ENCODE measurements around the gene KANSL1.

KANSL1 gene

GRCh38 chr17:46176975-46177374, 16.3 kb downstream of the KANSL1 start:
- no peak for TF ChIP-seq CTCF (conservative IDR thresholded peaks at IDR 0.05; ENCODE audit: low read depth)
- DNase-seq (ENCODE audit: low spot score), result no peak
- ChIA-PET CTCF (interaction anchor here (0.7 kb wide), 2 partner anchors 13 to 541 kb away, joined by 3 read pairs; no protein-coding TSS in a partner anchor), POLR2A (ENCODE audit: low non-redundant PET) (no interaction called here)
- no peak overlapping the region for H3K27ac ChIP-seq

- TF ChIP-seq CTCF (conservative IDR thresholded peaks at IDR 0.05; ENCODE audit: low read depth), result no peak
- CTCF ChIA-PET, result interaction anchor here (0.9 to 1.5 kb wide), 2 partner anchors 17 to 24 kb away, joined by 3 read pairs; partner anchors contain the start of gene KANSL1
- POLR2A ChIA-PET (ENCODE audit: low non-redundant PET), result interaction anchor here (0.6 kb wide), 1 partner anchor 12 kb away, joined by 3 read pairs; no protein-coding TSS in a partner anchor
- H3K27ac ChIP-seq, result no peak overlapping the region
- no peak for DNase-seq (ENCODE audit: low spot score)
These were observed 17.3 kb downstream of the KANSL1 start for GRCh38 chr17:46175891-46176290.

DNA sequence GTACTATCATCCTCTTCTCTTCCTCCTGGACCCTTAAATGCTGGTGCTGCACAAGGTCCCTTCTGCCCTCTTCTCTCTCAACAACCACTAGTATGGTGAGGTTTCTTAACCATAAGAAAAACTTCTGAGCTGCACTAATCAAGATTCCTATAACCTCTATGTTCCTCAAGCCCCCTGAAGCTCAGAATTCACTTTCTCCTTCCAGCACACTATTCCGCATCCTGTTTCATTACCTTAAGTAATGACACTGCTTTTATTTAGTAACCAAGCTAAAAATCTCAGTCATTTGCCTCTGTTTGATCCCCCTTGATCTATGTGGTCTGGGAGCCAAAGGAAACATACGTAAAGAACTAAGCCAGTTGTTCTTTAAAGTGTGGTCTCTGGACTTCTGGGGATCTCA, 20.1 kb downstream of the KANSL1 start:
- H3K27ac ChIP-seq, result no peak overlapping the region
- no peak for TF ChIP-seq CTCF (conservative IDR thresholded peaks at IDR 0.05; ENCODE audit: low read depth)
- POLR2A ChIA-PET (ENCODE audit: low non-redundant PET), result no interaction called here
- no peak for DNase-seq (ENCODE audit: low spot score)
- CTCF ChIA-PET, result interaction anchor here (1.2 kb wide), 1 partner anchor 20 kb away, joined by 5 read pairs; the partner anchor contains the start of gene KANSL1

DNA sequence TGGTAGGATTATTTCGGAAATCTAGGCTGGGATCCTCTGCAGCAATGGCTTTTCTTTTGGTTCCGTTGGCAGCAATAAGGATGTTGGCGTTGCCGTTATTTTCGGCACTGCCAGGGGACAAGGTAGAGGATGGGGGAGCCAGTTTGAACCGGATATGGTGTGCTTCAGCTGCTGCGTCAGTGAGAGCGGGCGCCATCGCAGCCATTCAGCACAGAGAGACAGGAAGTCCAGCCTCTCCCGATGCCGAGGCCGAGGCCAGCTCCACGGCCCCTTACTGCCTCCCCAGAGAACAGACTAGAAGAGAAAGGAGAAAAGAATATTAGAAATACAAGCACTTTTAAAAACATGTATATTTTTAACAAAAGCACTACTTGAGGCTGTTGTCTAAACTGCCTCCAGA, 21.3 kb downstream of the KANSL1 start:
- POLR2A ChIA-PET (ENCODE audit: low non-redundant PET), result no interaction called here
- CTCF ChIA-PET, result interaction anchor here (1.2 kb wide), 1 partner anchor 21 kb away, joined by 5 read pairs; the partner anchor contains the start of gene KANSL1
- DNase-seq (ENCODE audit: low spot score), result no peak

GRCh38 chr17:46170639-46171429, 22.4 kb downstream of the KANSL1 start:
- H3K27ac ChIP-seq, result no peak overlapping the region
- no peak for TF ChIP-seq CTCF (conservative IDR thresholded peaks at IDR 0.05; ENCODE audit: low read depth)
- CTCF ChIA-PET, result interaction anchor here (0.6 kb wide), 1 partner anchor 8 kb away, joined by 3 read pairs; no protein-coding TSS in a partner anchor
- POLR2A ChIA-PET (ENCODE audit: low non-redundant PET), result no interaction called here
- DNase-seq (ENCODE audit: low spot score), result no peak

More for the DNA sequence above, 21.3 kb downstream of the KANSL1 start:
- TF ChIP-seq CTCF (conservative IDR thresholded peaks at IDR 0.05; ENCODE audit: low read depth), result no peak
- no peak overlapping the region for H3K27ac ChIP-seq

- no peak overlapping the region for H3K27ac ChIP-seq
- POLR2A ChIA-PET (ENCODE audit: low non-redundant PET), result no interaction called here
These were observed 23.2 kb downstream of the KANSL1 start for GRCh38 chr17:46169913-46170638.

More at GRCh38 chr17:46169913-46170638, 23.2 kb downstream of the KANSL1 start:
- DNase-seq (ENCODE audit: low spot score), result no peak
- CTCF ChIA-PET, result no interaction called here
- TF ChIP-seq CTCF (conservative IDR thresholded peaks at IDR 0.05; ENCODE audit: low read depth), result no peak

Measured in RWPE1 (cell line).